H1 (cell line): Measurements from ENCODE around the gene NEGR1. TPM values are rescaled to one million over a fixed set of nuclear protein-coding genes. Genes with fewer than 3 reads are reported as not detected.

Experiments
- CTCF ChIA-PET: fragments of 300-600 bp; sonication (Branson Sonifier 250); formaldehyde crosslinking; loops from one replicate; lab custom pipeline; 2021; ENCODE audit not compliant: partially characterized antibody; lab: Charles Lee
- POLR2A ChIA-PET: fragments of 300-600 bp; sonication (Branson Sonifier 250); formaldehyde crosslinking; loops from one replicate; lab custom pipeline; 2021; ENCODE audit warnings: inconsistent platforms; ENCODE audit not compliant: partially characterized antibody; lab: Charles Lee
- DNase-seq, 2 experiments: peaks; one replicate each; pipeline versions ENCODE4 v3.0.0 to v3.0.0-alpha.2; 2010 to 2022; ENCODE audit warnings: low spot score in 2 of 2, low read depth in 1 of 2, mixed read lengths in 1 of 2
- FAIRE-seq: peaks from 2 replicates; lab custom pipeline; 2011; peaks lifted over from hg19 to GRCh38; lab: Jason Lieb, UNC
- H2AFZ ChIP-seq: 2 replicates; pipeline ENCODE4 v1.8.1; 2012; ENCODE audit warnings: low read length, inconsistent platforms
- H2AK5ac ChIP-seq: 2 replicates; pipeline ENCODE4 v1.6.1; 2013; ENCODE audit warnings: low read depth, low read length
- H2BK120ac ChIP-seq: replicated peaks from 2 replicates; pipeline ENCODE3; 2013; ENCODE audit warnings: low read depth, low read length, inconsistent platforms
- H2BK12ac ChIP-seq: 2 replicates; pipeline ENCODE4 v1.6.1; 2013; ENCODE audit warnings: low read depth, low read length
- H2BK15ac ChIP-seq: 2 replicates; pipeline ENCODE4 v1.6.1; 2013; ENCODE audit warnings: low read length
- H2BK20ac ChIP-seq: 2 replicates; pipeline ENCODE4 v1.6.1; 2013; ENCODE audit warnings: low read length
- H2BK5ac ChIP-seq: 2 replicates; pipeline ENCODE4 v1.6.1; 2013; ENCODE audit warnings: low read depth, low read length
- H3K14ac ChIP-seq: 2 replicates; pipeline ENCODE4 v1.6.1; 2013; ENCODE audit warnings: inconsistent platforms; ENCODE audit not compliant: insufficient read length
- H3K18ac ChIP-seq: 2 replicates; pipeline ENCODE4 v1.6.1; 2013; ENCODE audit warnings: low read length; ENCODE audit errors: extremely low read depth
- H3K23ac ChIP-seq: 2 replicates; pipeline ENCODE4 v1.6.1; 2013; ENCODE audit warnings: inconsistent platforms; ENCODE audit not compliant: insufficient read length
- H3K23me2 ChIP-seq: 2 replicates; pipeline ENCODE4 v1.6.1; 2013; ENCODE audit warnings: low read depth, low read length
- H3K27ac ChIP-seq: 2 replicates; pipeline ENCODE4 v1.6.1; 2011; ENCODE audit warnings: low read depth, low read length, inconsistent platforms
- H3K27me3 ChIP-seq, 4 experiments: replicated peaks in 1 of 4; 1 replicate in 1 of 4; 2 replicates in 3 of 4; pipeline versions ENCODE4 v1.6.1 to v1.8.1; 2011 to 2013; ENCODE audit warnings: low read length in 3 of 4, mild to moderate bottlenecking in 3 of 4, inconsistent platforms in 2 of 4, mixed read lengths in 2 of 4, moderate library complexity in 1 of 4; ENCODE audit not compliant: control insufficient read depth in 3 of 4, insufficient read depth in 3 of 4; ENCODE audit errors: extremely low read depth in 1 of 4
- H3K36me3 ChIP-seq, 4 experiments: 2 replicates each; pipeline versions ENCODE4 v1.6.1 to v1.8.1; 2011 to 2013; ENCODE audit warnings: mild to moderate bottlenecking in 4 of 4, low read length in 3 of 4, moderate library complexity in 2 of 4, control low read depth in 1 of 4, inconsistent platforms in 1 of 4; ENCODE audit not compliant: insufficient read depth in 4 of 4, control insufficient read depth in 2 of 4
- H3K4ac ChIP-seq: replicated peaks from 2 replicates; pipeline ENCODE3; 2013; ENCODE audit warnings: low read length, low read depth, mixed read lengths, inconsistent platforms; ENCODE audit not compliant: insufficient read length
- H3K4me1 ChIP-seq, 4 experiments: replicated peaks in 1 of 4; 1 replicate in 1 of 4; 2 replicates in 3 of 4; pipeline versions ENCODE4 v1.6.1 to v1.8.1; 2011 to 2013; ENCODE audit warnings: low read length in 3 of 4, inconsistent platforms in 2 of 4, mixed read lengths in 1 of 4; ENCODE audit not compliant: insufficient read depth in 4 of 4, control insufficient read depth in 3 of 4
- H3K4me2 ChIP-seq, 2 experiments: 2 replicates each; pipeline versions ENCODE4 v1.6.1 to v1.8.1; 2011 to 2013; ENCODE audit warnings: low read depth in 2 of 2, low read length in 2 of 2, control low read depth in 1 of 2, inconsistent platforms in 1 of 2, mild to moderate bottlenecking in 1 of 2; ENCODE audit not compliant: insufficient read depth in 1 of 2
- H3K4me3 ChIP-seq, 4 experiments: fragments of 200-600, 300-600 bp in 1 of 4; sonication (generic), shearing (Covaris generic), sonication (Bioruptor Twin) in 1 of 4; 2 replicates each; pipeline versions ENCODE4 v1.5.1 to v1.8.1; 2011 to 2016; ENCODE audit warnings: low read length in 4 of 4, low read depth in 3 of 4, control low read depth in 2 of 4, inconsistent platforms in 2 of 4, mild to moderate bottlenecking in 2 of 4, mixed read lengths in 1 of 4, moderate library complexity in 1 of 4; ENCODE audit not compliant: insufficient read depth in 2 of 4; ENCODE audit errors: extremely low read depth in 1 of 4
- H3K56ac ChIP-seq: replicated peaks from 2 replicates; pipeline ENCODE3; 2013; ENCODE audit warnings: low read depth, mild to moderate bottlenecking, mixed read lengths, low read length, inconsistent platforms; ENCODE audit not compliant: insufficient read length
- H3K79me1 ChIP-seq: 2 replicates; pipeline ENCODE4 v1.6.1; 2013; ENCODE audit warnings: low read depth, low read length, control low read depth
- H3K79me2 ChIP-seq, 2 experiments: 2 replicates each; pipeline versions ENCODE4 v1.6.1 to v1.8.1; 2012 to 2013; ENCODE audit warnings: low read length in 2 of 2, mild to moderate bottlenecking in 2 of 2, inconsistent platforms in 1 of 2; ENCODE audit not compliant: insufficient read depth in 2 of 2, control insufficient read depth in 1 of 2
- H3K9ac ChIP-seq, 4 experiments: replicated peaks in 1 of 4; 1 replicate in 1 of 4; 2 replicates in 3 of 4; pipeline versions ENCODE4 v1.6.1 to v1.8.1; 2011 to 2013; ENCODE audit warnings: low read depth in 3 of 4, low read length in 3 of 4, control low read depth in 2 of 4, mild to moderate bottlenecking in 2 of 4, moderate library complexity in 2 of 4, inconsistent platforms in 1 of 4; ENCODE audit errors: extremely low read depth in 1 of 4
- H3K9me3 ChIP-seq, 2 experiments: 2 replicates each; pipeline versions ENCODE4 v1.6.1 to v1.8.1; 2012 to 2013; ENCODE audit warnings: mild to moderate bottlenecking in 2 of 2, moderate library complexity in 2 of 2, control low read depth in 1 of 2, inconsistent platforms in 1 of 2, low read depth in 1 of 2, low read length in 1 of 2, mixed read lengths in 1 of 2; ENCODE audit not compliant: insufficient read depth in 2 of 2
- H4K20me1 ChIP-seq, 2 experiments: replicated peaks in 1 of 2; 2 replicates each; pipeline versions ENCODE3 to v1.8.1; 2011 to 2013; ENCODE audit warnings: inconsistent platforms in 2 of 2, low read length in 2 of 2, mild to moderate bottlenecking in 1 of 2; ENCODE audit not compliant: insufficient read depth in 2 of 2, control insufficient read depth in 1 of 2
- H4K5ac ChIP-seq: 2 replicates; pipeline ENCODE4 v1.6.1; 2013; ENCODE audit warnings: low read length, low read depth, mixed read lengths, inconsistent platforms; ENCODE audit not compliant: insufficient read length
- H4K8ac ChIP-seq: 2 replicates; pipeline ENCODE4 v1.8.0; 2013; ENCODE audit warnings: mild to moderate bottlenecking, moderate library complexity, low read length, inconsistent platforms; ENCODE audit not compliant: insufficient read depth; ENCODE audit errors: extremely low read depth
- H4K91ac ChIP-seq: replicated peaks from 2 replicates; pipeline ENCODE3; 2013; ENCODE audit warnings: low read length, mixed read lengths, inconsistent platforms; ENCODE audit not compliant: insufficient read length
- CREB1 ChIP-seq: IDR thresholded peaks from 2 replicates; pipeline ENCODE4 v1.6.1; 2012; ENCODE audit warnings: inconsistent platforms
- GABPA ChIP-seq: IDR thresholded peaks from 2 replicates; pipeline ENCODE4 v1.6.1; 2011; ENCODE audit warnings: mild to moderate bottlenecking, low read length, moderate library complexity, borderline replicate concordance; ENCODE audit not compliant: insufficient read depth
- SRF ChIP-seq: IDR thresholded peaks from 2 replicates; pipeline ENCODE4 v1.6.1; 2011; ENCODE audit warnings: mild to moderate bottlenecking, low read depth, low read length, moderate library complexity
- TBP ChIP-seq: IDR thresholded peaks from 2 replicates; pipeline ENCODE4 v1.6.1; 2011; ENCODE audit warnings: low read depth, low read length, improper control_type of control experiment
- WGBS, 2 experiments: shearing (Covaris generic) in 1 of 2; methylation state at CpG; one replicate each; pipeline versions ENCODE4 v1.1.6 to v1.1.7; 2013 to 2015; ENCODE audit warnings: low lambda C conversion rate in 2 of 2, mixed read lengths in 2 of 2, inconsistent platforms in 1 of 2, low coverage in 1 of 2, missing lambda C conversion rate in 1 of 2; ENCODE audit not compliant: insufficient replicate concordance in 2 of 2, insufficient coverage in 1 of 2, insufficient read length in 1 of 2; ENCODE audit errors: extremely low coverage in 1 of 2, missing lambda C conversion rate in 1 of 2; 5-methylcytosine and 5-hydroxymethylcytosine counted together
- polyA plus RNA-seq, 7 experiments: library from polyadenylated mRNA; depleted of rRNA in 3 of 7; stranded (reverse) in 5 of 7; unstranded in 2 of 7; fragments of >200 nt in 5 of 7; fragments of 200-250 nt in 2 of 7; gene quantifications; 1 replicate in 5 of 7; 2 replicates in 1 of 7; 4 replicates in 1 of 7; pipeline versions ENCODE4 v1.2.1 to v1.2.3, GENCODE V29; 2011 to 2013; ENCODE audit warnings: missing spikeins in 2 of 7, mixed read lengths in 2 of 7
- total RNA-seq: library from RNA; stranded (reverse); fragmentation: NEBNext Ultra II Directional; extraction: Animal tissue kit (Norgen Biotek cat#: 25700); gene quantifications from 2 replicates; pipeline ENCODE4 v1.2.1, GENCODE V29; 2021

Gene NEGR1
- total and polyA plus RNA-seq, 2 of the 8 experiments (the other 6 are each of a cell fraction or from before 2014, with no cell fraction given) = 0.71 to 1.3 TPM

DNA sequence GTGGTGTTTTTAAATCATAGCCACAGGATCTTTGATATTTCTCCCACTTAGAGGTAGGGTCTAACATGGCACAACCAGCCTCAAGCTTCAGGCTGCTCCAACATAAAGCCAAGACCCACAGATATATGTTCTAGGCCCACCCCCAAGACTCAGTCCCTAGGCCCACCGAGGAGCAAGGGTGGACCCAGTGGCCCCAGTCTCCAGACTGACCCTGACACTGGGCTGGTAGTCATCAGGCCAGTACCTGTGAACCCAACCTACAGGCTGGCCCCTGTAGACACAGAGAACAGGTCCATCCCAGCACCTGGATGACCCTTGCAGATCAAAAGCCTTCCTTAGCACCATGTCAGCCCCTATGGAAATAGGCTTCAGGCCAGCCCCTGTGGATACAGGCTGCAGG lies 60.5 kb downstream of the NEGR1 start:
- Histone ChIP-seq H3K18ac (no peak overlapping the region), H2BK5ac (no peak overlapping the region), H3K27me3 (no peaks in the 10 kb centered on the region), H3K4me1 (no peaks in the 10 kb centered on the region), H3K9me3 (no peaks in the 10 kb centered on the region), H2BK12ac (no peak overlapping the region), H3K36me3 (no peaks in the 10 kb centered on the region), H3K79me1 (no peaks in the 10 kb centered on the region), H2AK5ac (no peak overlapping the region), H3K79me2 (no peaks in the 10 kb centered on the region), H2BK20ac (no peak overlapping the region), H2BK15ac (no peak overlapping the region), H4K20me1 (peaks cover 0 to 1% of the 10 kb centered on the region in 2 experiments), H3K4me3 (no peak overlapping the region), H3K9ac (no peak overlapping the region), H2AFZ (no peak overlapping the region), H4K5ac (no peak overlapping the region), H4K91ac (no peak overlapping the region), H3K4ac (no peak overlapping the region), H4K8ac (no peak overlapping the region), H3K23me2 (no peaks in the 10 kb centered on the region), H3K23ac (no peak overlapping the region), H3K4me2 (no peak overlapping the region), H3K56ac (no peak overlapping the region), H3K14ac (no peak overlapping the region), H3K27ac (no peak overlapping the region), H2BK120ac (no peak overlapping the region)
- POLR2A ChIA-PET = no interaction called here
- 91% methylated on average over 1 of the region's 1 CpG; no CpG with 5 or more reads in 1 of the 2 experiments for WGBS, 2 experiments
- TF ChIP-seq SRF (no peak), GABPA (no peak), CREB1 (no peak), TBP (no peak)
- CTCF ChIA-PET = no interaction called here
- no peak for FAIRE-seq
- DNase-seq = no peak
